Astrocyte (in vitro differentiated cells and primary cell): ENCODE measurements around the gene DLG1.

Experiments
- CTCF ChIP-seq: IDR thresholded peaks from 2 replicates; pipeline ENCODE4 v1.5.1; 2011; ENCODE audit warnings: low read depth, mild to moderate bottlenecking, inconsistent platforms, low read length, moderate library complexity; ENCODE audit not compliant: insufficient read depth
- EZH2 ChIP-seq: IDR thresholded peaks from 2 replicates; pipeline ENCODE4 v1.6.1; 2012; ENCODE audit warnings: mild to moderate bottlenecking, low read length, inconsistent platforms; ENCODE audit not compliant: insufficient read depth

- TF ChIP-seq CTCF (no peak), EZH2 (no peak)
These were observed 256.4 kb downstream of the DLG1 start for GRCh38 chr3:197041875-197042488.
